GM20000 (cell line): ENCODE results near the gene SLC15A1.

Experiments
- DNase-seq: peaks from one replicate; pipeline ENCODE4 v3.0.0; 2012; ENCODE audit warnings: low spot score
- CTCF ChIP-seq: IDR thresholded peaks from 2 replicates; pipeline ENCODE4 v1.5.1; 2012; ENCODE audit warnings: mild to moderate bottlenecking, control low read depth; ENCODE audit errors: extremely low read depth, missing control alignments

SLC15A1 gene

DNA sequence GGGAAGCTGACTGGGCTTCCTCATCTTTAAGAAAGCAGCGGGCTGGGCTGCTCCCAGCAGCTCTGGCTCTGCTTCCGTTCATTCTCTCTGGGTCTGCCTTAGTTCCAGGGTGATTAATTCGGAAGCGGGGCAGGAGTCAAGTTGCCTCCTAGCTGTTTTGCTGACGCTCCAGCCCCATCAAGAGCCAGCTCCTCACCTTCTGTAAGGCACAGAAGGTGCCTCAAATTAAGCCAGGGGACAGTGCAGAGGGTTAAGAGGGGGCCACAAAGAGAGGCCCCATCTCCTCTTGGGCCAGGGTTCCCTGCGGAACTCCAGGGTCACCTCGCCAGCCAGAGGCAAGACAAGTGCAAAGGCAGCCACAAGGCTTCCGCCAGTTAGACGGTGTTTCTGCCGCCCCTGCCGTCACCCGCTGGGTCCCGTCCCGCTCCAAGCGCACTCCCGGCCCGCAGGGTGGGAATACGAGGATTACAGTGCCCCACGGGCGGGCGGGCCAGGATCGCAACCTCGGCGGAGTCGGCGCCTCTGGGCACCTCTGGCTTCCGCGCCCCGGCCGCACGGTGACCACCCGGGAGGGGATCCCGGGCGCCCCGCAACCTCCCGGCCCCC lies 508 bp downstream of the SLC15A1 start:
- no peak for TF ChIP-seq CTCF
- DNase-seq, result no peak

DNA sequence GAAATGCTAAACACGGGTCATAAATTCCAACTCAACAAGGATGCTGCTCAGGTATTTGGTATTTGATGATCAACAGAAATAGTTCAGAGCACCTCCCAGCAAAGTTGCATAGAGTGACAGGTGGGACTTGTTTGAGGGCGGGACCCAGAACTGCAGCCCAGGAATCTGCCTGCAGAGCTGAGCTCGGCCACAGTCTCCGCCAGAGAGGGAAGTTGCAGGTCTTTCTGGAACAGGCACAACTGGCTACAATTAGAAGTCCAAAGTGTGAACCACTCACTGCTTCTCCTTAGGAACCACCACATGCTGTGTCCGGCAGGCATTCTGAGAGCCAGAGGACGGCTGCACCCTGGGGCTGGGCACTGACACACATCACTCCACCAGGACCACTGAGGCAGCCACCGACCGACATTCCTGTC lies 1.1 kb downstream of the SLC15A1 start:
- DNase-seq, result no peak

GRCh38 chr13:98749501-98749900 lies 3.0 kb downstream of the SLC15A1 start:
- no peak for DNase-seq
- no peak for TF ChIP-seq CTCF

More for the DNA sequence above, 1.1 kb downstream of the SLC15A1 start:
- TF ChIP-seq CTCF, result no peak

DNA sequence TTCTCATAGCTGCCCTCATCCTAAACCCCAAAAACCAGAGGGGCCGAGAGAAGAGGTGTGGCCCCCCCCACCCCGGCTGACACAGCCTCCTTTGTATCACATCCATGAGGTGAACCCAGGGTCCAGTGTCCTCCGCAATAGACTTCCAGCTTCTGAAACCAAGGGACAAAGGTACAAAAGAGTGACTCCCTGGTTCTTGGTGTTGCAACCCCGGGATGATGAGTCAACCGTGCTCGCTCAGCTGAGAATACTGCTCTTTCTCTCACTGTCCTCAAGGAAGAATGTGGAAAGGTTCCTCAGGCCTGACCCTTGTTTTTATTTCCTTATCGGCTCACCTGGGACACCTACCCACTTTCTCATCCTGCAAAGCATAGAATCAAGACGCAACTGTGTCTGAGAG lies 5.5 kb downstream of the SLC15A1 start:
- no peak for DNase-seq

GRCh38 chr13:98743377-98743776 lies 9.1 kb downstream of the SLC15A1 start:
- no peak for DNase-seq
- no peak for TF ChIP-seq CTCF

More for the DNA sequence above, 5.5 kb downstream of the SLC15A1 start:
- TF ChIP-seq CTCF, result no peak

GRCh38 chr13:98742961-98743360 lies 9.5 kb downstream of the SLC15A1 start:
- no peak for TF ChIP-seq CTCF
- DNase-seq, result no peak

GRCh38 chr13:98741741-98742435 lies 10.6 kb downstream of the SLC15A1 start:
- no peak for TF ChIP-seq CTCF
- DNase-seq, result no peak
